Left lobe of liver (tissue), 2 donors: ENCODE results near the gene KIF12. TPM values are rescaled to one million over a fixed set of nuclear protein-coding genes. Genes with fewer than 3 reads are reported as not detected.
A peak's percentile ranks its signal among the peaks of the same experiment; 100 is the strongest.
"Not testable (repeated sequence)": the region's sequence is repeated elsewhere in the genome, so short reads cannot be mapped to it uniquely, and the experiment has no call there.

Experiments
- ATAC-seq: fragments of 200-7000 bp; cut with Tn5 transposase; one replicate; pipeline ENCODE4 v1.9.1; 2020; ENCODE audit warnings: mild to moderate bottlenecking, moderate library complexity
- DNase-seq: peaks from one replicate; pipeline ENCODE4 v3.0.0-alpha.2; 2020; ENCODE audit warnings: low spot score
- total RNA-seq: library from RNA; stranded (reverse); gene quantifications from one replicate; pipeline ENCODE4 v1.2.1, GENCODE V29; 2021
- donor health status: DM: no; HTN: no; CAD: no; lungs with moderate emphysema.
- donor health status: DM: no; HTN: yes; CAD: no.

The KIF12 gene
- total RNA-seq, 1 donor from 2014 or later: 18.5 TPM

DNA sequence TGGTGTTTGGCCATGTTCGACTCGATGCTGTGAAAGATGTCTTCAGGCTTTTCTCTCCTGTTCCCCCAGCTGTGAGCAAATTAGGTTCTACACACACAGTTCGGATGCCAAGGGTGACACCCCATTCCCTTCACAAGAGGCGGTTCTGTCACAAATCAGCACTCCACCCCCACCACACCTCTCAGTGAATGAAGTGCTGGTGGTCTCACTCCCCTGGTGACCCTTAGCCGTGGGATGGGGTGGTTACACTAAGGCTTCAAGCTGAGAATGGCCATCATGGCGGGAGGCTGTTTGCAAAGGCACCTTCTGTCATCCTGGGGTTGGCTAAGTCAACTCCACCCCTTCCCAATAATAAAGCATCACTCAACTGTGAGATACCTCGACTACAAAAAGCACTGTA, 47.4 kb downstream of the KIF12 start:
- DNase-seq (peak; percentile 28), ATAC-seq (no peak)

GRCh38 chr9:114051281-114051680, 47.8 kb downstream of the KIF12 start:
- DNase-seq (peak; percentile 33), ATAC-seq (no peak)

DNA sequence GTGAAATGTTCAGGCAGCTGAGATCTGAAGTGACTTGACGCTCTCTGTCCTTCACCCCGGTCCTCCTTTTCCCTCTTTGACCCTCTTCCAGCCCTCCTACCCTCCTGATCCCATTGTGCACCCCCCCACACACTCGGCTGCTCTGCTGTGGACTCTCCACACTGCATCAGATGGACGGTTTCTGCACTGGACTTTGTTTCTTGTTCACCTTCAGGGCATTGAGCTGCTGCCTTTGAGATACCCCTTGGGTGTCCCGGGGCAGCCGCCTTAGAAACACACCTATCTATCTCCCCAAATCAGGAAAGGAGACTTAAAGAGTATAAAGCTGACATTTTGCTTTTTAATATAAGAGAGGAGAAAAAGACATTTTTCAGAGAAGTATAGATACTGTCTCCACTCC, 48.4 kb downstream of the KIF12 start:
- DNase-seq: no peak
- ATAC-seq: no peak

GRCh38 chr9:114050226-114050568, 48.9 kb downstream of the KIF12 start:
- DNase-seq (peak; percentile 22), ATAC-seq (no peak)

- ATAC-seq (no peak), DNase-seq (peak; percentile 37)
Observed at GRCh38 chr9:114049441-114050225, 49.5 kb downstream of the KIF12 start.

- DNase-seq (peak; percentile 40), ATAC-seq (no peak)
Observed at GRCh38 chr9:114048533-114049415, 50.3 kb downstream of the KIF12 start.

DNA sequence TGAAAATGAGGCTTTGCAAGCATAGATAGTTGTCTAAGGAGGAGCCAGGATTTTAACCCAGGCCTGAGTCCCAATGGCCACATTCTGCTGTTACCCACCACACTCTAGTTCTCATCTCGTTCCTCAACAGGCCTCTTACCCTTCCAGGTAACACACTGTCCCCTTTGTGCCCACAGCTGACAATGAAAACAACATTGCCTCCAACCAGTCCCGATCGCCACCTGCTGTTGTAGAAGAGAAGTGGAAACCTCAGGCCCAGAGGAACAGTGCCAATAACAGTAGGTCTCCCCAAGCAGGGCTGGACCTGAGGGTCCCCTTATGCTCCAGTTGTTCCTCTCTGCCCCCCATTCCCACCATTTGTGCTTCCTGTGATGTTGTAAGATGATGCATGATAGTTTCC, 51.4 kb downstream of the KIF12 start:
- DNase-seq (peak; percentile 47), ATAC-seq (peak; percentile 82)

GRCh38 chr9:114046875-114047274, 52.2 kb downstream of the KIF12 start:
- ATAC-seq (no peak), DNase-seq (no peak)

DNA sequence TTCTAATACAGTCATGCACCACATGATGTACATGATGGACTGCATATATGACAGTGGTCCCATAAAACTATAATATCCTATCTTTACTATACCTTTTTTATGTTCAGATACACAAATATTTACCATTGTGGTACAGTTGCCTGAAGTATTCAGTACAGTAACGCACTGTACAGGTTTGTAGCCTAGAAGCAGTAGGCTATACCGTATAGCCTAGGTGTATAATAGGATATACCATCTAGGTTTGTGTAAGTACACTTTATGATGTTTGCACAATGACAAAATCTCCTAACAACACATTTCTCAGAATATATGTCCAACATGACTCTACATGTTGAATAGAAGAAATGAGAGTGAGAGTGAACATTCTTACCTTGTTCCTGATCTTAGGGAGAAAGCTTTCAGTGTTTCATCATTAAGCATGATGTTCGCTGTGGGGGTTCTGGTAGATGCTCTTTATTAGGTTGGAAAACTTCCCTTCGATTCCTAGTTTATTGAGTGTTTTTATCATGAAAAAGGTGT, 52.8 kb downstream of the KIF12 start:
- no peak for ATAC-seq
- DNase-seq: no peak

DNA sequence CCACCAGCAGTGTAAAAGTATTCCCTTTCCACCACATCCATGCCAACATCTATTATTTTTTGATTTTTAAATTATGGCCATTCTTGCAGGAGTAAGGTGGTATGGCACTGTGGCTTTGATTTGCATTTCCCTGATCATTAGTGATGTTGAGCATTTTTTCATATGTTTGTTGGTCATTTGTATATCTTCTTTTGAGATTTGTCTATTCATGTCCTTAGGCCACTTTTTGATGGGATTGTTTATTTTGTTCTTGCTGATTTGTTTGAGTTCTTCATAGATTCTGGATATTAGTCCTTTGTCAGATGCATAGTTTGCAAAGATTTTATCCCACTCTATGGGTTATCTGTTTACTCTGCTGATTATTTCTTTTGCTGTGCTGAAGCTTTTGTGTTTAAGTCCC, 55.4 kb downstream of the KIF12 start:
- not testable (repeated sequence) for ATAC-seq, DNase-seq

Other genes starting within 250 kb of the KIF12 start
- 5.7 TPM for gene ZNF618, start 223.0 kb downstream of the KIF12 start, total RNA-seq
- 6,364 TPM for gene AMBP, start 21.0 kb downstream of the KIF12 start, total RNA-seq
- gene COL27A1, start 56.2 kb upstream of the KIF12 start, total RNA-seq: 51.0 TPM
- 19,737 TPM for gene ORM1, start 223.8 kb upstream of the KIF12 start, total RNA-seq
- gene ORM2, start 230.6 kb upstream of the KIF12 start, total RNA-seq: 4,103 TPM